ENCODE results near the gene PLA2G4C.

The PLA2G4C gene

DNA sequence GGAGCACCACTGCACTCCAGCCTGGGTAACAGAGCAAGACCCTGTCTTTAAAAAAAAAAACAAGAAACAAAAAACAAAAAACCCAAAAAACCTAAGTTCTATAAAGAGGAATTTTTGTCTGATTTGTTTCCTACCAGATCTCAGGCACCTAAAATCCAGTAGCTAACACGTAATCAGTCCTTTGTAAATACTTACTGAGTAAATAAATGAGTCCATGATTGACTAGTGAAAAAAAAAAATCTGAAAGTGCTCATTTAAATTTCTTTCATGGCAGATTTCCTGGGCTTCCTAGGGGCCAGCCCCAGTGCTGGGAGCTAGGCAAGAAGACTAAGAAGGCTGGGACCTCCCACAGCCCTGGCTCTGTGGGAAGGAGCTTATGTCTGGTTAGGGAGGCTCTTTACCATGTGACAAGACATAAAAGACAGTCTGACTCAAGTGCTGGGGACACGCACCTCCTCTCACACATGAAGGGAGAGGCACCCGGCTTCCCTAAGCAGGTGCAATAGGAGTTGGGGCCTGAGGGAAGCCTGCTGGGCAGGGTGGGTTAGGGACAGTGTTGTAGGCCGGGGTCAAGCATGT is 37.1 kb upstream of the PLA2G4C start:
- no peak for DNase-seq (ENCODE audit: low read depth)
- H3K4me3 ChIP-seq (ENCODE audit: low read depth, low read length): no peak overlapping the region
- TF ChIP-seq, protein P1, sequence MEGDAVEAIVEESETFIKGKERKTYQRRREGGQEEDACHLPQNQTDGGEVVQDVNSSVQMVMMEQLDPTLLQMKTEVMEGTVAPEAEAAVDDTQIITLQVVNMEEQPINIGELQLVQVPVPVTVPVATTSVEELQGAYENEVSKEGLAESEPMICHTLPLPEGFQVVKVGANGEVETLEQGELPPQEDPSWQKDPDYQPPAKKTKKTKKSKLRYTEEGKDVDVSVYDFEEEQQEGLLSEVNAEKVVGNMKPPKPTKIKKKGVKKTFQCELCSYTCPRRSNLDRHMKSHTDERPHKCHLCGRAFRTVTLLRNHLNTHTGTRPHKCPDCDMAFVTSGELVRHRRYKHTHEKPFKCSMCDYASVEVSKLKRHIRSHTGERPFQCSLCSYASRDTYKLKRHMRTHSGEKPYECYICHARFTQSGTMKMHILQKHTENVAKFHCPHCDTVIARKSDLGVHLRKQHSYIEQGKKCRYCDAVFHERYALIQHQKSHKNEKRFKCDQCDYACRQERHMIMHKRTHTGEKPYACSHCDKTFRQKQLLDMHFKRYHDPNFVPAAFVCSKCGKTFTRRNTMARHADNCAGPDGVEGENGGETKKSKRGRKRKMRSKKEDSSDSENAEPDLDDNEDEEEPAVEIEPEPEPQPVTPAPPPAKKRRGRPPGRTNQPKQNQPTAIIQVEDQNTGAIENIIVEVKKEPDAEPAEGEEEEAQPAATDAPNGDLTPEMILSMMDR (IDR thresholded peaks at IDR 0.05; ENCODE audit: control insufficient read depth, extremely low read depth, insufficient read depth): no peak

- TF ChIP-seq, protein P1 (IDR thresholded peaks at IDR 0.05; ENCODE audit: control insufficient read depth, extremely low read depth, insufficient read depth): no peak
- DNase-seq (ENCODE audit: low read depth): no peak
- H3K4me3 ChIP-seq (ENCODE audit: low read depth, low read length): no peak overlapping the region
These were observed 28.4 kb upstream of the PLA2G4C start for GRCh38 chr19:48139053-48139452.

GRCh38 chr19:48137411-48137810 is 26.8 kb upstream of the PLA2G4C start:
- no peak overlapping the region for H3K4me3 ChIP-seq (ENCODE audit: low read depth, low read length)
- DNase-seq (ENCODE audit: low read depth): no peak
- TF ChIP-seq, protein P1 (IDR thresholded peaks at IDR 0.05; ENCODE audit: control insufficient read depth, extremely low read depth, insufficient read depth): no peak

- no peak for DNase-seq (ENCODE audit: low read depth)
- H3K4me3 ChIP-seq (ENCODE audit: low read depth, low read length): no peak overlapping the region
- TF ChIP-seq, protein P1 (IDR thresholded peaks at IDR 0.05; ENCODE audit: control insufficient read depth, extremely low read depth, insufficient read depth): no peak
These were observed 25.9 kb upstream of the PLA2G4C start for GRCh38 chr19:48136547-48136946.

DNA sequence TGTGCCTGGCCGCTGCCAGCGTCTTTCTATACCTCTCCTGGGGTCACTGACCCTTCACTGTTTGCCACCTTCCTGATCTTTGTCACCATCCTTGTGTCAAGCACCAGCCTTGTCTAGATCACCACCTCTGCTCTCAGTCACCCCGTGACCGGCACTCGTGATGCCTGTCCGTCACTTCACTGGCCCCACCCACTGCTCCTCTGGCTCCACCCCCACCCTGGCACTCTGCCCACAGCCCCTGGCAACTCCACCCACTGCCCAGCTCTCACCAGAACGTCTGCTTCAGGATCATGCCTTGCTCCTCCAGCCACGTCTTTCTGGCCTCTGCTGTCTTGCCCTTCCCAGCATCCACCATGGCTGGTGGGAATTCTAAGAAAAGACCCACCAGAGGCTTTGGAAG is 24.8 kb upstream of the PLA2G4C start:
- DNase-seq (ENCODE audit: low read depth): no peak
- no peak overlapping the region for H3K4me3 ChIP-seq (ENCODE audit: low read depth, low read length)
- TF ChIP-seq, protein P1 (IDR thresholded peaks at IDR 0.05; ENCODE audit: control insufficient read depth, extremely low read depth, insufficient read depth): no peak

DNA sequence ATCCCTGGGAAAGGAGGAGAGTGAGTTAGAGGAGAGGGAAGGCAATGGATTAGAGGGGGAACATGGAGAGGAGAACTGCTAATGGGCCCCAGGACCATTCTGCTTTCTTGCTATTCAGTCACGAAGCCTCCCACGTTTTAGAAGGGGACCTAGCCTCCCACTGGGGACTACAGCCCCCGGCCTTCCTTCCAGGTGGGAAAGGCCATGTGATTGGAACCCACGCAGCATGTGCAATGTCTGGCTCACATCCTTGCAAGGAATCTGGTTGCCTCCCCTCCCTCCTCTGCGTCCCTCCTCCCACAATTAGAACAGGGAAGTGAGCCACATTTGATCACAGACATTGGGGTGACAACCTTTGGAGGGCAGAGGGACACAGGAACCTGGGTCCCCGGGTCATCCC is 22.5 kb upstream of the PLA2G4C start:
- no peak for DNase-seq (ENCODE audit: low read depth)
- H3K4me3 ChIP-seq (ENCODE audit: low read depth, low read length): no peak overlapping the region
- TF ChIP-seq, protein P1 (IDR thresholded peaks at IDR 0.05; ENCODE audit: control insufficient read depth, extremely low read depth, insufficient read depth): no peak

GRCh38 chr19:48127561-48127960 is 16.9 kb upstream of the PLA2G4C start:
- TF ChIP-seq, protein P1 (IDR thresholded peaks at IDR 0.05; ENCODE audit: control insufficient read depth, extremely low read depth, insufficient read depth): no peak

More at GRCh38 chr19:48127561-48127960, 16.9 kb upstream of the PLA2G4C start:
- DNase-seq (ENCODE audit: low read depth): no peak
- no peak overlapping the region for H3K4me3 ChIP-seq (ENCODE audit: low read depth, low read length)

All from LNCaP clone FGC (cell line).